Liver (tissue), 3 donors: ENCODE measurements around the gene FYTTD1.

Experiments
- JUND ChIP-seq, 2 donors: IDR thresholded peaks; 2 replicates each; pipeline ENCODE4 v1.6.1; 2016; ENCODE audit warnings: antibody characterized with exemption in 2 of 2
- YY1 ChIP-seq: IDR thresholded peaks from 2 replicates; pipeline ENCODE4 v1.6.1; 2016; ENCODE audit warnings: antibody characterized with exemption, mild to moderate bottlenecking
- TF ChIP-seq, protein P1 (sequence below): IDR thresholded peaks from 2 replicates; pipeline ENCODE4 v1.6.1; 2016; ENCODE audit warnings: antibody characterized with exemption, mild to moderate bottlenecking
- TF ChIP-seq, protein P2 (sequence below): fragments of 150-350 bp; IDR thresholded peaks from 2 replicates; pipeline ENCODE4 v1.5.1; 2017; ENCODE audit warnings: improper control_type of control experiment, low read depth, low read length; ENCODE audit not compliant: missing input control
- TF ChIP-seq, protein P3 (sequence below): IDR thresholded peaks from 2 replicates; pipeline ENCODE4 v1.6.1; 2016; ENCODE audit warnings: antibody characterized with exemption
- donor health status: healthy.
- donor health status: healthy.

DNA sequence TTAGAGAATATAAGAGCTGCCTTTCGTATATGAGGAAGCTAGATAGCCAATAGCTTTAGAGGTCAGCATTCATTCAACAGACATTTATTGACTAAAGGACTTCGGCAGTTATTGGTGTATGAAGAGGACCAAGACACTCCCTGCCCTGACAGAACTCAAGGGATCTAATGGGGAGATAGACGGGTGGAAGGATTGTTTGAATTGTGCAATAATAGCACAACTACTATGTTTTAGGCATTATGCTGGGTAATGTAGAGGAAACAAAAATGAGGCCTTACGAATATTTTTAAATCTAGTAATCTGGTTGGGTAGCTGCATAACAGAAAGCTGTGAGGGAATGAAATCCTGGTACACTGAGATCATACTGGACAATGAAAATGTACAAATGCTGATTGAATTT lies 46.4 kb downstream of the FYTTD1 start:
- TF ChIP-seq, protein P1, sequence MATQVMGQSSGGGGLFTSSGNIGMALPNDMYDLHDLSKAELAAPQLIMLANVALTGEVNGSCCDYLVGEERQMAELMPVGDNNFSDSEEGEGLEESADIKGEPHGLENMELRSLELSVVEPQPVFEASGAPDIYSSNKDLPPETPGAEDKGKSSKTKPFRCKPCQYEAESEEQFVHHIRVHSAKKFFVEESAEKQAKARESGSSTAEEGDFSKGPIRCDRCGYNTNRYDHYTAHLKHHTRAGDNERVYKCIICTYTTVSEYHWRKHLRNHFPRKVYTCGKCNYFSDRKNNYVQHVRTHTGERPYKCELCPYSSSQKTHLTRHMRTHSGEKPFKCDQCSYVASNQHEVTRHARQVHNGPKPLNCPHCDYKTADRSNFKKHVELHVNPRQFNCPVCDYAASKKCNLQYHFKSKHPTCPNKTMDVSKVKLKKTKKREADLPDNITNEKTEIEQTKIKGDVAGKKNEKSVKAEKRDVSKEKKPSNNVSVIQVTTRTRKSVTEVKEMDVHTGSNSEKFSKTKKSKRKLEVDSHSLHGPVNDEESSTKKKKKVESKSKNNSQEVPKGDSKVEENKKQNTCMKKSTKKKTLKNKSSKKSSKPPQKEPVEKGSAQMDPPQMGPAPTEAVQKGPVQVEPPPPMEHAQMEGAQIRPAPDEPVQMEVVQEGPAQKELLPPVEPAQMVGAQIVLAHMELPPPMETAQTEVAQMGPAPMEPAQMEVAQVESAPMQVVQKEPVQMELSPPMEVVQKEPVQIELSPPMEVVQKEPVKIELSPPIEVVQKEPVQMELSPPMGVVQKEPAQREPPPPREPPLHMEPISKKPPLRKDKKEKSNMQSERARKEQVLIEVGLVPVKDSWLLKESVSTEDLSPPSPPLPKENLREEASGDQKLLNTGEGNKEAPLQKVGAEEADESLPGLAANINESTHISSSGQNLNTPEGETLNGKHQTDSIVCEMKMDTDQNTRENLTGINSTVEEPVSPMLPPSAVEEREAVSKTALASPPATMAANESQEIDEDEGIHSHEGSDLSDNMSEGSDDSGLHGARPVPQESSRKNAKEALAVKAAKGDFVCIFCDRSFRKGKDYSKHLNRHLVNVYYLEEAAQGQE: no peak
- TF ChIP-seq YY1 (no peak), JUND (IDR thresholded peaks at IDR 0.05) (no peak)
- TF ChIP-seq, protein P2, sequence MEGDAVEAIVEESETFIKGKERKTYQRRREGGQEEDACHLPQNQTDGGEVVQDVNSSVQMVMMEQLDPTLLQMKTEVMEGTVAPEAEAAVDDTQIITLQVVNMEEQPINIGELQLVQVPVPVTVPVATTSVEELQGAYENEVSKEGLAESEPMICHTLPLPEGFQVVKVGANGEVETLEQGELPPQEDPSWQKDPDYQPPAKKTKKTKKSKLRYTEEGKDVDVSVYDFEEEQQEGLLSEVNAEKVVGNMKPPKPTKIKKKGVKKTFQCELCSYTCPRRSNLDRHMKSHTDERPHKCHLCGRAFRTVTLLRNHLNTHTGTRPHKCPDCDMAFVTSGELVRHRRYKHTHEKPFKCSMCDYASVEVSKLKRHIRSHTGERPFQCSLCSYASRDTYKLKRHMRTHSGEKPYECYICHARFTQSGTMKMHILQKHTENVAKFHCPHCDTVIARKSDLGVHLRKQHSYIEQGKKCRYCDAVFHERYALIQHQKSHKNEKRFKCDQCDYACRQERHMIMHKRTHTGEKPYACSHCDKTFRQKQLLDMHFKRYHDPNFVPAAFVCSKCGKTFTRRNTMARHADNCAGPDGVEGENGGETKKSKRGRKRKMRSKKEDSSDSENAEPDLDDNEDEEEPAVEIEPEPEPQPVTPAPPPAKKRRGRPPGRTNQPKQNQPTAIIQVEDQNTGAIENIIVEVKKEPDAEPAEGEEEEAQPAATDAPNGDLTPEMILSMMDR: no peak
- TF ChIP-seq, protein P3, sequence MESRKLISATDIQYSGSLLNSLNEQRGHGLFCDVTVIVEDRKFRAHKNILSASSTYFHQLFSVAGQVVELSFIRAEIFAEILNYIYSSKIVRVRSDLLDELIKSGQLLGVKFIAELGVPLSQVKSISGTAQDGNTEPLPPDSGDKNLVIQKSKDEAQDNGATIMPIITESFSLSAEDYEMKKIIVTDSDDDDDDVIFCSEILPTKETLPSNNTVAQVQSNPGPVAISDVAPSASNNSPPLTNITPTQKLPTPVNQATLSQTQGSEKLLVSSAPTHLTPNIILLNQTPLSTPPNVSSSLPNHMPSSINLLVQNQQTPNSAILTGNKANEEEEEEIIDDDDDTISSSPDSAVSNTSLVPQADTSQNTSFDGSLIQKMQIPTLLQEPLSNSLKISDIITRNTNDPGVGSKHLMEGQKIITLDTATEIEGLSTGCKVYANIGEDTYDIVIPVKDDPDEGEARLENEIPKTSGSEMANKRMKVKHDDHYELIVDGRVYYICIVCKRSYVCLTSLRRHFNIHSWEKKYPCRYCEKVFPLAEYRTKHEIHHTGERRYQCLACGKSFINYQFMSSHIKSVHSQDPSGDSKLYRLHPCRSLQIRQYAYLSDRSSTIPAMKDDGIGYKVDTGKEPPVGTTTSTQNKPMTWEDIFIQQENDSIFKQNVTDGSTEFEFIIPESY: no peak
